HepG2 (cell line): Measurements from ENCODE around the gene TGM4. TPM values are rescaled to one million over a fixed set of nuclear protein-coding genes. Genes with fewer than 3 reads are reported as not detected.

Source experiments
- ARID5B ChIP-seq: IDR thresholded peaks from 2 replicates; pipeline ENCODE4 v1.4.0; 2020; ENCODE audit warnings: mild to moderate bottlenecking, missing genetic modification reagents
- ETV6 ChIP-seq: sonication (generic); formaldehyde crosslinking; conservative IDR thresholded peaks from 2 replicates; pipeline ENCODE4 v1.4.0; 2020; ENCODE audit warnings: missing genetic modification reagents
- FOSL2 ChIP-seq: sonication (generic); formaldehyde crosslinking; IDR thresholded peaks from 2 replicates; pipeline ENCODE4 v1.4.0; 2020; ENCODE audit warnings: missing genetic modification reagents
- FOXP4 ChIP-seq: sonication (generic); formaldehyde crosslinking; IDR thresholded peaks from 2 replicates; pipeline ENCODE4 v1.4.0; 2020; ENCODE audit warnings: missing genetic modification reagents
- GABPA ChIP-seq, 2 experiments: IDR thresholded peaks; 2 replicates each; pipeline ENCODE4 v1.6.1; 2011 to 2016; ENCODE audit warnings: low read depth in 2 of 2, low read length in 1 of 2, missing biosample characterization in 1 of 2, missing genetic modification characterization in 1 of 2
- HOMEZ ChIP-seq: IDR thresholded peaks from 2 replicates; pipeline ENCODE4 v1.6.1; 2016; ENCODE audit warnings: low read depth
- NBN ChIP-seq: fragments of 450-650 bp; conservative IDR thresholded peaks from 2 replicates; pipeline ENCODE4 v1.6.1; 2017
- NFE2L1 ChIP-seq: sonication (generic); formaldehyde crosslinking; IDR thresholded peaks from 2 replicates; pipeline ENCODE4 v1.4.0; 2020; ENCODE audit warnings: missing genetic modification reagents, mild to moderate bottlenecking, borderline replicate concordance
- PAXIP1 ChIP-seq: sonication (generic); formaldehyde crosslinking; conservative IDR thresholded peaks from 2 replicates; pipeline ENCODE4 v1.4.0; 2020; ENCODE audit warnings: mild to moderate bottlenecking, missing genetic modification reagents, moderate library complexity
- SAP130 ChIP-seq: IDR thresholded peaks from 2 replicates; pipeline ENCODE4 v1.6.1; 2016; ENCODE audit warnings: low read depth
- SCMH1 ChIP-seq: sonication (generic); formaldehyde crosslinking; IDR thresholded peaks from 2 replicates; pipeline ENCODE4 v1.9.0; 2021; ENCODE audit warnings: missing genetic modification reagents, mild to moderate bottlenecking, borderline replicate concordance
- SP140L ChIP-seq: sonication (generic); formaldehyde crosslinking; IDR thresholded peaks from 2 replicates; pipeline ENCODE4 v1.4.0; 2020; ENCODE audit warnings: missing genetic modification reagents, borderline replicate concordance
- ZFP82 ChIP-seq: sonication (generic); formaldehyde crosslinking; IDR thresholded peaks from 2 replicates; pipeline ENCODE4 v1.5.1; 2020; ENCODE audit warnings: mild to moderate bottlenecking, missing genetic modification reagents, borderline replicate concordance
- ZMAT5 ChIP-seq: sonication (generic); formaldehyde crosslinking; IDR thresholded peaks from 2 replicates; pipeline ENCODE4 v1.5.0; 2020; ENCODE audit warnings: mild to moderate bottlenecking, low read depth, missing genetic modification reagents, borderline replicate concordance
- ZNF431 ChIP-seq: sonication (generic); formaldehyde crosslinking; IDR thresholded peaks from 2 replicates; pipeline ENCODE4 v1.9.0; 2022; ENCODE audit warnings: missing genetic modification reagents, low read depth, mild to moderate bottlenecking, borderline replicate concordance
- ZNF644 ChIP-seq: IDR thresholded peaks from 2 replicates; pipeline ENCODE4 v1.6.1; 2016; ENCODE audit warnings: low read depth
- ZNF776 ChIP-seq: sonication (generic); formaldehyde crosslinking; IDR thresholded peaks from 2 replicates; pipeline ENCODE4 v1.4.0; 2020; ENCODE audit warnings: mild to moderate bottlenecking, missing genetic modification reagents
- polyA plus RNA-seq, 8 experiments: library from polyadenylated mRNA; depleted of rRNA in 3 of 8; stranded (reverse) in 7 of 8; unstranded in 1 of 8; fragments of >200 nt; fragmentation: Illumina TruSeq in 4 of 8; extraction: Trizol in 4 of 8; gene quantifications; 2 replicates each; pipeline versions ENCODE4 v1.2.1 to v1.2.3, GENCODE V29; 2011 to 2016; ENCODE audit warnings: low read depth in 4 of 8, missing spikeins in 1 of 8, mixed read lengths in 1 of 8; ENCODE audit not compliant: insufficient read depth in 1 of 8
- total RNA-seq, 5 experiments: library from RNA; depleted of rRNA; stranded (reverse); fragments of >200 nt; fragmentation: Illumina TruSeq; extraction: Trizol; gene quantifications; 2 replicates each; pipeline ENCODE4 v1.2.3, GENCODE V29; 2016; ENCODE audit warnings: low read depth in 1 of 5

Gene TGM4
- total and polyA plus RNA-seq, 2 of the 13 experiments (the other 11 are each of a cell fraction or from before 2014, with no cell fraction given): 0.07 to 0.15 TPM

- TF ChIP-seq HOMEZ (0 out of 2 replicates have a peak, but pooled peaks have one; percentile 27), FOXP4 (CRISPR knock-in tag) (no peak), FOSL2 (peak; percentile 28; the same call in 1 of the 2 replicates), SAP130 (CRISPR knock-in tag) (0 out of 2 replicates have a peak, but pooled peaks have one; percentile 17), NFE2L1 (CRISPR knock-in tag) (no peak), ARID5B (CRISPR knock-in tag) (peak; percentile 44; the same call in 1 of the 2 replicates), GABPA (IDR thresholded peaks at IDR 0.05; ENCODE audit: low read depth, low read length) (no peak), GABPA (CRISPR knock-in tag; IDR thresholded peaks at IDR 0.05; ENCODE audit: low read depth) (peak; percentile 41; the same call in 1 of the 2 replicates), ZMAT5 (CRISPR knock-in tag) (no peak), ZNF776 (CRISPR knock-in tag) (no peak), ZFP82 (CRISPR knock-in tag) (no peak), ETV6 (no peak), ZNF431 (no peak), ZNF644 (CRISPR knock-in tag) (peak; percentile 80), PAXIP1 (CRISPR knock-in tag) (0 out of 2 replicates have a peak, but pooled peaks have one; percentile 14), SCMH1 (CRISPR knock-in tag) (no peak), NBN (no peak), SP140L (CRISPR knock-in tag) (no peak)
Measured at GRCh38 chr3:44893097-44893496, 18.7 kb downstream of the TGM4 start (continued).
